Prostate gland (tissue), 2 donors: Measurements from ENCODE around the gene ARRB1.

Source experiments
- CTCF ChIP-seq, 4 experiments: fragments of 200-600 bp in 2 of 4; fragments of 450-650 bp in 2 of 4; sonication (generic) in 2 of 4; IDR thresholded peaks; 1 replicate in 3 of 4; 2 replicates in 1 of 4; pipeline ENCODE4 v1.5.1; 2016 to 2019; ENCODE audit warnings: antibody characterized with exemption in 4 of 4, mild to moderate bottlenecking in 2 of 4, moderate library complexity in 2 of 4
- POLR2A ChIP-seq: fragments of 450-650 bp; IDR thresholded peaks from one replicate; pipeline ENCODE4 v1.6.1; 2016; ENCODE audit warnings: antibody characterized with exemption, mild to moderate bottlenecking
- POLR2AphosphoS5 ChIP-seq: sonication (generic); formaldehyde crosslinking; IDR thresholded peaks from one replicate; pipeline ENCODE4 v1.6.1; 2017; ENCODE audit warnings: antibody characterized with exemption

DNA sequence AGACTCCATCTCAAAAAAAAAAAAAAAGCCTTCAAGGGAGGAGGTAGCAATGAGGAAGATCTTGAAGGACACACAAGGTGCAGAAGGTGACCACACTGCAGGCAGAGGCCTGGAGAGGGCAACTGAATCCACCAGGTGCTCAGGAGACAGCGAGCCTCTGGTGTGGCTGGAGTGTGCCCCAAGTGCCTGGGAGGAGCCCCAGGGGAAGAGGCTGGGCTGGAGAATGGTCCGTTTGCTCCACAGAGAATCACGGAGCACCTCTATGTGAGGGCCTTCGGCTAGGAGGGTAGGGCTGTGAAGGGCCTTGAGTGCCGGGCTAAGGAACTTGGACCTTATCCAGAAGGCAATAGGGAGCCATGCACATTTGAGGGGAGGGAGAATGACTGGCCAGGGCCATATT lies 50.3 kb downstream of the ARRB1 start:
- TF ChIP-seq CTCF (IDR thresholded peaks at IDR 0.05) (no peak), POLR2A (no peak), POLR2AphosphoS5 (no peak)
